22Rv1 (cell line): ENCODE results near the gene CABP7.

ENCODE experiments used
- ZFX ChIP-seq: fragments of 450-650 bp; IDR thresholded peaks from 2 replicates; pipeline ENCODE4 v1.6.1; 2017; ENCODE audit warnings: antibody characterized with exemption, borderline replicate concordance
- TF ChIP-seq, protein P1 (sequence below): fragments of 450-650 bp; IDR thresholded peaks from 2 replicates; pipeline ENCODE4 v1.5.1; 2017; ENCODE audit warnings: mild to moderate bottlenecking

DNA sequence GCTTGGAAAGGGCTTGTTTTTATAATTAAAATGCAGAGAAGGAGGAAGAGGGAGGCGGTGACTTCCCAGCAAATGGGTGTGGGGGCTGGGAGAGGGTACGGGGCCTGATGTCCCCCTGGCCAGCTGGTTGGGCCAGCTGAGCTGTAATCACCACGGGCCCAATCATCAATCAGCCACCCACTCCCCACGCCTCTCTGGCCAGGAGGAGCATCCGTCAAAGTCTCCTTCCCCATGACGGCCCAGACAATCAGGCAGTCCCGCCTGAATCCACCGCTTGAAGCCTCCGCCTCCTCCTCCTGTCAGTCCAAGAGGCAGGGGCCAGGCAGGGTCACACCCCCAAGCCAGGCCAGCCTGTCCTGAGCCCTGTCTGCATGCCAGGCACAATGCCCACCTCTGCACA is 13.3 kb upstream of the CABP7 start:
- TF ChIP-seq, protein P1, sequence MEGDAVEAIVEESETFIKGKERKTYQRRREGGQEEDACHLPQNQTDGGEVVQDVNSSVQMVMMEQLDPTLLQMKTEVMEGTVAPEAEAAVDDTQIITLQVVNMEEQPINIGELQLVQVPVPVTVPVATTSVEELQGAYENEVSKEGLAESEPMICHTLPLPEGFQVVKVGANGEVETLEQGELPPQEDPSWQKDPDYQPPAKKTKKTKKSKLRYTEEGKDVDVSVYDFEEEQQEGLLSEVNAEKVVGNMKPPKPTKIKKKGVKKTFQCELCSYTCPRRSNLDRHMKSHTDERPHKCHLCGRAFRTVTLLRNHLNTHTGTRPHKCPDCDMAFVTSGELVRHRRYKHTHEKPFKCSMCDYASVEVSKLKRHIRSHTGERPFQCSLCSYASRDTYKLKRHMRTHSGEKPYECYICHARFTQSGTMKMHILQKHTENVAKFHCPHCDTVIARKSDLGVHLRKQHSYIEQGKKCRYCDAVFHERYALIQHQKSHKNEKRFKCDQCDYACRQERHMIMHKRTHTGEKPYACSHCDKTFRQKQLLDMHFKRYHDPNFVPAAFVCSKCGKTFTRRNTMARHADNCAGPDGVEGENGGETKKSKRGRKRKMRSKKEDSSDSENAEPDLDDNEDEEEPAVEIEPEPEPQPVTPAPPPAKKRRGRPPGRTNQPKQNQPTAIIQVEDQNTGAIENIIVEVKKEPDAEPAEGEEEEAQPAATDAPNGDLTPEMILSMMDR = no peak
- TF ChIP-seq ZFX = no peak
